Measurements from ENCODE around the gene SOX3.

- TF ChIP-seq CTCF (IDR thresholded peaks at IDR 0.05) (no peak), ZFX (IDR thresholded peaks at IDR 0.05; ENCODE audit: borderline replicate concordance) (no peak)
These were observed 2.5 kb upstream of the SOX3 start for GRCh38 chrX:140507223-140507981.
